Measurements from ENCODE around the gene TAF3. TPM values are rescaled to one million over a fixed set of nuclear protein-coding genes. Genes with fewer than 3 reads are reported as not detected.

The TAF3 gene
- total and polyA plus RNA-seq, 2 experiments from 2014 or later, result 4.1 to 6.4 TPM

DNA sequence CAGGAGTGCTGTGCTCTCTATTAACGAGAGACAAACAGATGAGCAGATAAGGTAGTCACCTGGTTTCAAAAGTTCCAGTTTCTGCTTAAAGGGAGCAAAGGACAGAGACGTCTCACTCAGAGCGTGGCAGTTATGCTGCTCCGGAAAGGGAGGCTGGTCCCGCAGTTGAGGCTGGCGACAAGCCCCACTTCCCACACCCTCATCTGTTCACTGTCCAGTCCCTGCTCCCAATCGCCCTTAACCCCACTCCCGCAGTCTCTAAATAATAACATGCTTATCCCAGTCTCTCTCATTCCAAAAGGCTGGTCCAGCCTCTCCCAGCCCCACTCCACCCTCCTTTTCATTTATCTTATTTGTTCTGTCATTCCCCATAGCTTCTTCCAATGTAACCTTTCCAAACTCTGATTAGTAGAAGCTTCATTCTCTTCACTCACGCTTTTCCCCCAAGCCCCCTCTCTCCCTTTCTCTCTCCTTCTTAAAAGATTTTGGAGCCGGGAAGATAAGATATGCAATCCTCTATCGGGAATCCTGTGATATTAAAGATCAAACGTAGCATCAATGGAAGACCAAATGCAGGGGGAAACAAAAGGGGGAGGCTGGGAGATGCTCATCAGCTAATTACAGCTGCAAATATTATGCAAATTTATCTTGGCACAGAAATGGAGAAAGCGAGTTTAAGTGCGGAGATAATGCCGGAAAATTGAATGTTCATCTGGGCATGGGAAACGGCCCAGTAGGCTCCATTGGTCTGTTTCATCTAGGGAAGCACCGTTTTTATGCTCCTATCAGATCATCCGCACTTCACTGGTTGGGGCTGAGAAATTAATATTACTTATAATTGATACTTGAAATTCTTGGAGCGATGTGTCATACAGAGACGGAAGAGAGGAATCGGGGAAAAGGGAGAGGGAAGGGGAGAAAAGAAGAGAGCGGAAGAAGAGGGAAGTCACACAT lies 219.9 kb downstream of the TAF3 start:
- no peaks in the 10 kb centered on the region for H3K79me2 ChIP-seq
- H3K27me3 ChIP-seq, result peaks cover 99% of the 10 kb centered on the region
- H3K9me2 ChIP-seq (replicated peaks; ENCODE audit: insufficient read depth), result no peaks in the 10 kb centered on the region
- no peak overlapping the region for H2AFZ ChIP-seq
- no peak overlapping the region for H3K27ac ChIP-seq
- H3K9me3 ChIP-seq (ENCODE audit: low read depth), result no peaks in the 10 kb centered on the region
- no peak for DNase-seq (ENCODE audit: low spot score)
- H3K4me3 ChIP-seq, result no peak overlapping the region
- H3K4me2 ChIP-seq, result peak overlapping the region; percentile 44
- H4K20me1 ChIP-seq (ENCODE audit: insufficient read depth, poor library complexity, severe bottlenecking), result no peaks in the 10 kb centered on the region
- no peak for TF ChIP-seq EZH2phosphoT487 (IDR thresholded peaks at IDR 0.05; ENCODE audit: low read depth, severe bottlenecking, unreplicated experiment)
- TF ChIP-seq, protein P1, sequence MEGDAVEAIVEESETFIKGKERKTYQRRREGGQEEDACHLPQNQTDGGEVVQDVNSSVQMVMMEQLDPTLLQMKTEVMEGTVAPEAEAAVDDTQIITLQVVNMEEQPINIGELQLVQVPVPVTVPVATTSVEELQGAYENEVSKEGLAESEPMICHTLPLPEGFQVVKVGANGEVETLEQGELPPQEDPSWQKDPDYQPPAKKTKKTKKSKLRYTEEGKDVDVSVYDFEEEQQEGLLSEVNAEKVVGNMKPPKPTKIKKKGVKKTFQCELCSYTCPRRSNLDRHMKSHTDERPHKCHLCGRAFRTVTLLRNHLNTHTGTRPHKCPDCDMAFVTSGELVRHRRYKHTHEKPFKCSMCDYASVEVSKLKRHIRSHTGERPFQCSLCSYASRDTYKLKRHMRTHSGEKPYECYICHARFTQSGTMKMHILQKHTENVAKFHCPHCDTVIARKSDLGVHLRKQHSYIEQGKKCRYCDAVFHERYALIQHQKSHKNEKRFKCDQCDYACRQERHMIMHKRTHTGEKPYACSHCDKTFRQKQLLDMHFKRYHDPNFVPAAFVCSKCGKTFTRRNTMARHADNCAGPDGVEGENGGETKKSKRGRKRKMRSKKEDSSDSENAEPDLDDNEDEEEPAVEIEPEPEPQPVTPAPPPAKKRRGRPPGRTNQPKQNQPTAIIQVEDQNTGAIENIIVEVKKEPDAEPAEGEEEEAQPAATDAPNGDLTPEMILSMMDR (IDR thresholded peaks at IDR 0.05; ENCODE audit: poor library complexity), result no peak
- peak; percentile 92 for TF ChIP-seq EZH2 (IDR thresholded peaks at IDR 0.05; ENCODE audit: borderline replicate concordance)
- H3K36me3 ChIP-seq (replicated peaks; ENCODE audit: insufficient read depth, low read depth), result no peaks in the 10 kb centered on the region
- WGBS (ENCODE audit: low lambda C conversion rate, missing lambda C conversion rate), result 8% methylated on average over 22 of the region's 22 CpGs
- peaks cover 17% of the 10 kb centered on the region for H3K4me1 ChIP-seq (ENCODE audit: insufficient read depth)

DNA sequence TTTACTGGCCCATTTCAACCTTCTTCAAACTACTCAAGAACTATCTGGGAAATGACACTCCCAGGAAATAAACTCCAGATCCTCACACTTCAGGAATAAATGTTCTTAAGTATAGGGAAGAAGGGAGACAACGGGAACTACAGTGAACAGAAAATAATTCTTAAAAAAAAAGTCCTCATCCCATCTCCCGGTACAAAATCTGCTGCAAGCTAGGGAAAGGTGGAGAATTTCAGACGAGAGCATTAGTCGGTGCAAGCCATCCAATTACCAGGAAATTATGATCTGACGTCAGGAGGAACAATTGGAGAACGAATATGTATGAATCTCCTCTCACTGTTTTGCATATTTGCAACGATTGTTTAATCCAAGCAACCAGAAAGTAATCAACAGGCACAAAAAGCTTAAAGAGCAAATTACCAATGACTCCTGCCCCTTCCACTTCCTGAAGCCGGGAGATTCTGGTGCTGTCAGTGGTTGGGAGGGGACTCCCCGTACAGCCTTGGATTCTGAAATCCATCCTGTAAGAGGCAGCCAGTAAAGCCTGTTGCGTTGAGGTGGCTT lies 221.1 kb downstream of the TAF3 start:
- no peak overlapping the region for H3K4me3 ChIP-seq
- no peak overlapping the region for H3K27ac ChIP-seq
- peaks cover 99% of the 10 kb centered on the region for H3K27me3 ChIP-seq
- TF ChIP-seq EZH2 (IDR thresholded peaks at IDR 0.05; ENCODE audit: borderline replicate concordance) (no peak), EZH2phosphoT487 (IDR thresholded peaks at IDR 0.05; ENCODE audit: low read depth, severe bottlenecking, unreplicated experiment) (no peak)
- TF ChIP-seq, protein P1 (IDR thresholded peaks at IDR 0.05; ENCODE audit: poor library complexity), result no peak
- WGBS (ENCODE audit: low lambda C conversion rate, missing lambda C conversion rate), result 5% methylated on average over 10 of the region's 10 CpGs
- H3K36me3 ChIP-seq (replicated peaks; ENCODE audit: insufficient read depth, low read depth), result no peaks in the 10 kb centered on the region
- no peaks in the 10 kb centered on the region for H3K9me3 ChIP-seq (ENCODE audit: low read depth)
- H3K4me2 ChIP-seq, result no peak overlapping the region
- no peaks in the 10 kb centered on the region for H3K9me2 ChIP-seq (replicated peaks; ENCODE audit: insufficient read depth)
- peaks cover 12% of the 10 kb centered on the region for H3K4me1 ChIP-seq (ENCODE audit: insufficient read depth)
- H4K20me1 ChIP-seq (ENCODE audit: insufficient read depth, poor library complexity, severe bottlenecking), result no peaks in the 10 kb centered on the region
- no peaks in the 10 kb centered on the region for H3K79me2 ChIP-seq
- H2AFZ ChIP-seq, result no peak overlapping the region
- DNase-seq (ENCODE audit: low spot score), result no peak

DNA sequence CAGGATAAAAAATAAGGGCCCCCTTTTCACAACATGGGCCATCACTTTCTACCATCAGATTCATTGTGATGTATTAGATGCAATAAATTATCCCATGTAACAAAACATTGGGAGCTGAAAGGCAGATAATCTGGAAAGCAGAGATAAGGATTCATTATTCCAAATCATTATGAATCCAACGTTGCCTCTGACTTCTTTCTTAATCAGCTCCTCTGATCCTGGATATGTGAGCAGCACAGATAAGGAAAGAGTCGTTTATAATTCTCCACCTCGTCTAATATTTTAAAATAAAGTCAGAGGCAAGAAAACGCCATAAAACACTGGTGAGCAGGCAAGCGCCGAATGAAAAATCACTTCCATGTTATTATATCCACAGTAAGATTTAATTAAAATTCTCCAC lies 222.3 kb downstream of the TAF3 start:
- DNase-seq (ENCODE audit: low spot score), result no peak
- Histone ChIP-seq H3K79me2 (no peaks in the 10 kb centered on the region), H4K20me1 (ENCODE audit: insufficient read depth, poor library complexity, severe bottlenecking) (no peaks in the 10 kb centered on the region), H2AFZ (no peak overlapping the region), H3K4me3 (no peak overlapping the region), H3K9me2 (replicated peaks; ENCODE audit: insufficient read depth) (no peaks in the 10 kb centered on the region), H3K9me3 (ENCODE audit: low read depth) (no peaks in the 10 kb centered on the region), H3K36me3 (replicated peaks; ENCODE audit: insufficient read depth, low read depth) (no peaks in the 10 kb centered on the region), H3K27ac (no peak overlapping the region), H3K27me3 (peaks cover 99% of the 10 kb centered on the region), H3K4me1 (ENCODE audit: insufficient read depth) (peaks cover 9% of the 10 kb centered on the region), H3K4me2 (no peak overlapping the region)
- TF ChIP-seq, protein P1 (IDR thresholded peaks at IDR 0.05; ENCODE audit: poor library complexity), result no peak
- TF ChIP-seq EZH2phosphoT487 (IDR thresholded peaks at IDR 0.05; ENCODE audit: low read depth, severe bottlenecking, unreplicated experiment) (no peak), EZH2 (IDR thresholded peaks at IDR 0.05; ENCODE audit: borderline replicate concordance) (no peak)
- 18% methylated on average over 6 of the region's 6 CpGs for WGBS (ENCODE audit: low lambda C conversion rate, missing lambda C conversion rate)

All from hepatocyte (in vitro differentiated cells).